ENCODE data around the gene GNAT1. TPM values are rescaled to one million over a fixed set of nuclear protein-coding genes. Genes with fewer than 3 reads are reported as not detected.

GNAT1 gene
- total RNA-seq, 1 experiment from 2014 or later, result 0.13 TPM

DNA sequence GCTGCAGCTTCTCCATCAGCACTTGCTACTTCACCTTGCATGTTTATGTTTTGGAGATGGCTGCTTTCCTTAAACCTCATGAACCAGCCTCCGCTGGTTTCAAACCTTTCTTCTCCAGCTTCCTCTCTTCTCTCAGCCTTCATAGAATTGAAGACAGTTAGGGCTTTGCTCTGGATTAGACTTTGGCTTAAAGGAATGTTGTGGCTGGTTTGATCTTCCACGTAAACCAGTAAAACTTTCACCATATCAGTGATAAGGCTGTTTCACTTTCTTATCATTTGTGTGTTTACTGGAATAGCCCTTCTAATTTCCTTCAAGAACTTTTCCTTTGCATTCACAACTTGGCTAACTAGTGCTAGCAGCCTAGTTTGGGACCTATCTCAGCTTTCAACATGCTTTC is 11.7 kb upstream of the GNAT1 start:
- ATAC-seq (no peak), DNase-seq (ENCODE audit: low spot score) (no peak)
- no peaks in the 10 kb centered on the region for H3K9me3 Mint-ChIP-seq
- ChIA-PET CTCF (interaction anchor here (1.9 to 2.0 kb wide), 2 partner anchors 9 to 12 kb away, joined by 8 to 11 read pairs; no protein-coding TSS in a partner anchor), POLR2A (interaction anchor here (0.6 kb wide), 1 partner anchor 45 kb away, joined by 3 read pairs; no protein-coding TSS in a partner anchor)
- H3K4me1 Mint-ChIP-seq, result no peaks in the 10 kb centered on the region
- no peak for TF ChIP-seq E2F5 (CRISPR knock-in tag; IDR thresholded peaks at IDR 0.05)
- no peak for TF ChIP-seq HMGA2 (CRISPR knock-in tag; IDR thresholded peaks at IDR 0.05)
- no peak for TF ChIP-seq CREM (CRISPR knock-in tag; IDR thresholded peaks at IDR 0.05)
- no peak for TF ChIP-seq NR2C2 (CRISPR knock-in tag; IDR thresholded peaks at IDR 0.05)
- no peak for TF ChIP-seq ZNF219 (CRISPR knock-in tag; IDR thresholded peaks at IDR 0.05; ENCODE audit: borderline replicate concordance)
- H3K27me3 Mint-ChIP-seq (ENCODE audit: low read depth), result no peaks in the 10 kb centered on the region
- H3K36me3 Mint-ChIP-seq, result peaks cover 58% of the 10 kb centered on the region
- no peak overlapping the region for H3K27ac Mint-ChIP-seq
- no peak overlapping the region for H3K4me3 Mint-ChIP-seq

GRCh38 chr3:50181985-50182384 is 9.4 kb upstream of the GNAT1 start:
- ATAC-seq (no peak), DNase-seq (ENCODE audit: low spot score) (no peak)
- ChIA-PET POLR2A (interaction anchor here (1.0 to 1.2 kb wide), 3 partner anchors 9 to 60 kb away, joined by 3 to 4 read pairs (median 4); no protein-coding TSS in a partner anchor), CTCF (interaction anchor here (0.5 to 3.2 kb wide), 6 partner anchors 10 to 408 kb away, joined by 3 to 16 read pairs (median 3); no protein-coding TSS in a partner anchor)
- H3K36me3 Mint-ChIP-seq, result peaks cover 51% of the 10 kb centered on the region
- TF ChIP-seq MAX (CRISPR knock-in tag; IDR thresholded peaks at IDR 0.05) (no peak), ZNF121 (CRISPR knock-in tag; IDR thresholded peaks at IDR 0.05) (no peak), CTCF (IDR thresholded peaks at IDR 0.05) (no peak), RELA (CRISPR knock-in tag; IDR thresholded peaks at IDR 0.05; ENCODE audit: borderline replicate concordance) (no peak), NFYB (CRISPR knock-in tag; conservative IDR thresholded peaks at IDR 0.05; ENCODE audit: low read depth) (no peak), CREB1 (CRISPR knock-in tag; IDR thresholded peaks at IDR 0.05) (no peak), ZMAT4 (CRISPR knock-in tag; IDR thresholded peaks at IDR 0.05) (no peak), IRF2 (CRISPR knock-in tag; IDR thresholded peaks at IDR 0.05; ENCODE audit: borderline replicate concordance, low read depth) (no peak), TEAD1 (CRISPR knock-in tag; IDR thresholded peaks at IDR 0.05) (no peak), MXD4 (CRISPR knock-in tag; IDR thresholded peaks at IDR 0.05; ENCODE audit: borderline replicate concordance) (no peak)
- TF ChIP-seq, protein P1, sequence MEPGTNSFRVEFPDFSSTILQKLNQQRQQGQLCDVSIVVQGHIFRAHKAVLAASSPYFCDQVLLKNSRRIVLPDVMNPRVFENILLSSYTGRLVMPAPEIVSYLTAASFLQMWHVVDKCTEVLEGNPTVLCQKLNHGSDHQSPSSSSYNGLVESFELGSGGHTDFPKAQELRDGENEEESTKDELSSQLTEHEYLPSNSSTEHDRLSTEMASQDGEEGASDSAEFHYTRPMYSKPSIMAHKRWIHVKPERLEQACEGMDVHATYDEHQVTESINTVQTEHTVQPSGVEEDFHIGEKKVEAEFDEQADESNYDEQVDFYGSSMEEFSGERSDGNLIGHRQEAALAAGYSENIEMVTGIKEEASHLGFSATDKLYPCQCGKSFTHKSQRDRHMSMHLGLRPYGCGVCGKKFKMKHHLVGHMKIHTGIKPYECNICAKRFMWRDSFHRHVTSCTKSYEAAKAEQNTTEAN (CRISPR knock-in tag; IDR thresholded peaks at IDR 0.05), result no peak
- no peaks in the 10 kb centered on the region for H3K27me3 Mint-ChIP-seq (ENCODE audit: low read depth)
- no peak overlapping the region for H3K4me3 Mint-ChIP-seq
- no peaks in the 10 kb centered on the region for H3K4me1 Mint-ChIP-seq
- H3K9me3 Mint-ChIP-seq, result no peaks in the 10 kb centered on the region
- H3K27ac Mint-ChIP-seq, result peak overlapping the region; percentile 38; the same call in 1 of the 2 replicates

DNA sequence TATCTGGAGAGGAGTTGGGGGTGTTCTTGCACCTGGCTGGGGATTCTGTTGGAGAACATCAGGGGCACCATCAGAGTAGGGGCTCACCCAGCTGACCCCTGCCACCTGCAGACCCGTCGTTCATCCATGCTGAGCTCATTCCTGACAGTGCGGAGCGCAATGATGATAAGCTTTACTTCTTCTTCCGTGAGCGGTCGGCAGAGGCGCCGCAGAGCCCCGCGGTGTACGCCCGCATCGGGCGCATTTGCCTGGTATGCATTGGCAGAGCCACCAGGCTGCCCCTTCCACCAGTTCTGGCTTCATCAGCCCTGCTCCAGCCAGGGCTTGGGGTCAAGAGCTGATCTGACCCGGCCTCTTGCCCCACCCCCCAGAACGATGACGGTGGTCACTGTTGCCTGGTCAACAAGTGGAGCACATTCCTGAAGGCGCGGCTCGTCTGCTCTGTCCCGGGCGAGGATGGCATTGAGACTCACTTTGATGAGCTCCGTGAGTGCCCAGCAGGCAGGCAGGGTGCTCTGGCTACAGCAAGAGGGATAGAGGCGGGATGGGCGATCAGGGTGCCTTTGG is 8.8 kb upstream of the GNAT1 start:
- DNase-seq (ENCODE audit: low spot score) (no peak), ATAC-seq (no peak)
- no peaks in the 10 kb centered on the region for H3K9me3 Mint-ChIP-seq
- H3K27ac Mint-ChIP-seq, result peak overlapping the region; percentile 38; the same call in 1 of the 2 replicates
- POLR2A ChIA-PET, result interaction anchor here (1.0 to 1.2 kb wide), 3 partner anchors 10 to 60 kb away, joined by 3 to 4 read pairs (median 4); no protein-coding TSS in a partner anchor
- no peak overlapping the region for H3K4me3 Mint-ChIP-seq
- no peaks in the 10 kb centered on the region for H3K27me3 Mint-ChIP-seq (ENCODE audit: low read depth)
- no peaks in the 10 kb centered on the region for H3K4me1 Mint-ChIP-seq
- peaks cover 45% of the 10 kb centered on the region for H3K36me3 Mint-ChIP-seq
- CTCF ChIA-PET, result interaction anchor here (0.5 to 3.2 kb wide), 7 partner anchors 10 to 409 kb away, joined by 3 to 16 read pairs (median 3); no protein-coding TSS in a partner anchor
- TF ChIP-seq, protein P2, sequence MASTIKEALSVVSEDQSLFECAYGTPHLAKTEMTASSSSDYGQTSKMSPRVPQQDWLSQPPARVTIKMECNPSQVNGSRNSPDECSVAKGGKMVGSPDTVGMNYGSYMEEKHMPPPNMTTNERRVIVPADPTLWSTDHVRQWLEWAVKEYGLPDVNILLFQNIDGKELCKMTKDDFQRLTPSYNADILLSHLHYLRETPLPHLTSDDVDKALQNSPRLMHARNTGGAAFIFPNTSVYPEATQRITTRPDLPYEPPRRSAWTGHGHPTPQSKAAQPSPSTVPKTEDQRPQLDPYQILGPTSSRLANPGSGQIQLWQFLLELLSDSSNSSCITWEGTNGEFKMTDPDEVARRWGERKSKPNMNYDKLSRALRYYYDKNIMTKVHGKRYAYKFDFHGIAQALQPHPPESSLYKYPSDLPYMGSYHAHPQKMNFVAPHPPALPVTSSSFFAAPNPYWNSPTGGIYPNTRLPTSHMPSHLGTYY (CRISPR knock-in tag; IDR thresholded peaks at IDR 0.05), result no peak
- TF ChIP-seq MYBL2 (CRISPR knock-in tag; IDR thresholded peaks at IDR 0.05) (no peak), ESRRA (CRISPR knock-in tag; IDR thresholded peaks at IDR 0.05; ENCODE audit: borderline replicate concordance) (no peak), ZNF121 (CRISPR knock-in tag; IDR thresholded peaks at IDR 0.05) (no peak), NFYB (CRISPR knock-in tag; conservative IDR thresholded peaks at IDR 0.05; ENCODE audit: low read depth) (no peak), CREB1 (CRISPR knock-in tag; IDR thresholded peaks at IDR 0.05) (no peak), HMGA2 (CRISPR knock-in tag; IDR thresholded peaks at IDR 0.05) (no peak), GRHL2 (CRISPR knock-in tag; IDR thresholded peaks at IDR 0.05; ENCODE audit: insufficient replicate concordance, severe bottlenecking) (no peak), E2F4 (CRISPR knock-in tag; IDR thresholded peaks at IDR 0.05; ENCODE audit: borderline replicate concordance, low read depth) (no peak)
- TF ChIP-seq, protein P1 (CRISPR knock-in tag; IDR thresholded peaks at IDR 0.05), result no peak
